ENCODE results near the gene SLCO2B1.

Gene SLCO2B1

GRCh38 chr11:75167617-75168016 lies 16.7 kb downstream of the SLCO2B1 start:
- ATAC-seq (ENCODE audit: low read depth) (no peak), DNase-seq (ENCODE audit: low spot score) (no peak)
- no peak overlapping the region for H3K4me3 ChIP-seq (ENCODE audit: severe bottlenecking)
- TF ChIP-seq CTCF (IDR thresholded peaks at IDR 0.05; ENCODE audit: poor library complexity, severe bottlenecking): no peak
- peaks cover 6% of the 10 kb centered on the region for H3K27me3 ChIP-seq (ENCODE audit: insufficient read depth, poor library complexity, severe bottlenecking)
- H3K27ac ChIP-seq (ENCODE audit: poor library complexity, severe bottlenecking): no peak overlapping the region
- no peaks in the 10 kb centered on the region for H3K36me3 ChIP-seq (ENCODE audit: low read depth)
- no peaks in the 10 kb centered on the region for H3K9me3 ChIP-seq (ENCODE audit: severe bottlenecking)
- no peaks in the 10 kb centered on the region for H3K4me1 ChIP-seq (ENCODE audit: insufficient read depth, poor library complexity, severe bottlenecking)

- TF ChIP-seq CTCF (IDR thresholded peaks at IDR 0.05; ENCODE audit: poor library complexity, severe bottlenecking): no peak
- Histone ChIP-seq H3K9me3 (ENCODE audit: severe bottlenecking) (no peaks in the 10 kb centered on the region), H3K4me1 (ENCODE audit: insufficient read depth, poor library complexity, severe bottlenecking) (no peaks in the 10 kb centered on the region), H3K27ac (ENCODE audit: poor library complexity, severe bottlenecking) (no peak overlapping the region), H3K36me3 (ENCODE audit: low read depth) (no peaks in the 10 kb centered on the region), H3K27me3 (ENCODE audit: insufficient read depth, poor library complexity, severe bottlenecking) (peaks cover 6% of the 10 kb centered on the region), H3K4me3 (ENCODE audit: severe bottlenecking) (no peak overlapping the region)
- DNase-seq (ENCODE audit: low spot score) (no peak), ATAC-seq (ENCODE audit: low read depth) (no peak)
These were observed 18.4 kb downstream of the SLCO2B1 start for GRCh38 chr11:75169101-75169885.

GRCh38 chr11:75170516-75171201 lies 19.8 kb downstream of the SLCO2B1 start:
- H3K9me3 ChIP-seq (ENCODE audit: severe bottlenecking): no peaks in the 10 kb centered on the region
- H3K4me3 ChIP-seq (ENCODE audit: severe bottlenecking): no peak overlapping the region
- H3K27me3 ChIP-seq (ENCODE audit: insufficient read depth, poor library complexity, severe bottlenecking): peaks cover 6% of the 10 kb centered on the region
- H3K4me1 ChIP-seq (ENCODE audit: insufficient read depth, poor library complexity, severe bottlenecking): no peaks in the 10 kb centered on the region
- TF ChIP-seq CTCF (IDR thresholded peaks at IDR 0.05; ENCODE audit: poor library complexity, severe bottlenecking): no peak
- no peak overlapping the region for H3K27ac ChIP-seq (ENCODE audit: poor library complexity, severe bottlenecking)
- DNase-seq (ENCODE audit: low spot score): no peak
- no peak for ATAC-seq (ENCODE audit: low read depth)
- no peaks in the 10 kb centered on the region for H3K36me3 ChIP-seq (ENCODE audit: low read depth)

GRCh38 chr11:75173336-75173735 lies 22.4 kb downstream of the SLCO2B1 start:
- no peaks in the 10 kb centered on the region for H3K4me1 ChIP-seq (ENCODE audit: insufficient read depth, poor library complexity, severe bottlenecking)
- TF ChIP-seq CTCF (IDR thresholded peaks at IDR 0.05; ENCODE audit: poor library complexity, severe bottlenecking): no peak
- H3K27me3 ChIP-seq (ENCODE audit: insufficient read depth, poor library complexity, severe bottlenecking): peaks cover 6% of the 10 kb centered on the region
- no peaks in the 10 kb centered on the region for H3K36me3 ChIP-seq (ENCODE audit: low read depth)
- no peak overlapping the region for H3K27ac ChIP-seq (ENCODE audit: poor library complexity, severe bottlenecking)
- no peak overlapping the region for H3K4me3 ChIP-seq (ENCODE audit: severe bottlenecking)
- ATAC-seq (ENCODE audit: low read depth) (no peak), DNase-seq (ENCODE audit: low spot score) (no peak)
- H3K9me3 ChIP-seq (ENCODE audit: severe bottlenecking): no peaks in the 10 kb centered on the region
